PFSK-1 (cell line): ENCODE measurements around the gene FAM53A.

ENCODE experiments used
- FOXP2 ChIP-seq: optimal IDR thresholded peaks from 2 replicates; pipeline ENCODE3; 2011; ENCODE audit warnings: borderline replicate concordance, control low read depth, inconsistent platforms; ENCODE audit not compliant: insufficient read depth; ENCODE audit errors: extremely low read length, extremely low read depth
- POLR2AphosphoS5 ChIP-seq: IDR thresholded peaks from 2 replicates; pipeline ENCODE4 v1.6.1; 2012; ENCODE audit warnings: low read depth, mild to moderate bottlenecking, control low read depth, low read length, moderate library complexity
- REST ChIP-seq, 2 experiments: IDR thresholded peaks; 2 replicates each; pipeline versions ENCODE4 v1.6.1 to v1.8.0; 2011 to 2012; ENCODE audit warnings: low read depth in 2 of 2, low read length in 2 of 2, control low read depth in 1 of 2, inconsistent platforms in 1 of 2, mild to moderate bottlenecking in 1 of 2, moderate library complexity in 1 of 2; ENCODE audit not compliant: insufficient read depth in 1 of 2
- SIN3A ChIP-seq: IDR thresholded peaks from 2 replicates; pipeline ENCODE4 v1.6.1; 2012; ENCODE audit warnings: mild to moderate bottlenecking, low read length, moderate library complexity, borderline replicate concordance; ENCODE audit not compliant: insufficient read depth
- TAF1 ChIP-seq: IDR thresholded peaks from 2 replicates; pipeline ENCODE4 v1.6.1; 2012; ENCODE audit warnings: low read length, control low read depth, borderline replicate concordance; ENCODE audit not compliant: insufficient read depth

The FAM53A gene

GRCh38 chr4:1638873-1639272, 45.2 kb downstream of the FAM53A start:
- TF ChIP-seq FOXP2 (no peak), SIN3A (no peak), TAF1 (no peak), POLR2AphosphoS5 (no peak), REST (IDR thresholded peaks at IDR 0.05; ENCODE audit: insufficient read depth in 1 of 2, low read depth in 2 of 2, low read length in 2 of 2) (no peak)

- TF ChIP-seq FOXP2 (no peak), TAF1 (no peak), SIN3A (no peak), REST (IDR thresholded peaks at IDR 0.05; ENCODE audit: insufficient read depth in 1 of 2, low read depth in 2 of 2, low read length in 2 of 2) (no peak), POLR2AphosphoS5 (no peak)
Observed at GRCh38 chr4:1638272-1638598, 45.9 kb downstream of the FAM53A start.

- TF ChIP-seq POLR2AphosphoS5: no peak
- TF ChIP-seq SIN3A: no peak
- no peak for TF ChIP-seq TAF1
- no peak for TF ChIP-seq FOXP2
- no peak for TF ChIP-seq REST (IDR thresholded peaks at IDR 0.05; ENCODE audit: insufficient read depth in 1 of 2, low read depth in 2 of 2, low read length in 2 of 2)
Observed at GRCh38 chr4:1637580-1638271, 46.4 kb downstream of the FAM53A start.

GRCh38 chr4:1636490-1637211, 47.5 kb downstream of the FAM53A start:
- no peak for TF ChIP-seq FOXP2
- TF ChIP-seq SIN3A: no peak
- TF ChIP-seq TAF1: no peak
- TF ChIP-seq REST (IDR thresholded peaks at IDR 0.05; ENCODE audit: insufficient read depth in 1 of 2, low read depth in 2 of 2, low read length in 2 of 2): no peak
- no peak for TF ChIP-seq POLR2AphosphoS5

GRCh38 chr4:1635464-1635863, 48.6 kb downstream of the FAM53A start:
- TF ChIP-seq FOXP2: no peak
- TF ChIP-seq REST (IDR thresholded peaks at IDR 0.05; ENCODE audit: insufficient read depth in 1 of 2, low read depth in 2 of 2, low read length in 2 of 2): no peak
- TF ChIP-seq POLR2AphosphoS5: no peak
- no peak for TF ChIP-seq TAF1
- TF ChIP-seq SIN3A: no peak
